ENCODE measurements around the gene AGXT2.
"Not testable (repeated sequence)": the region's sequence is repeated elsewhere in the genome, so short reads cannot be mapped to it uniquely, and the experiment has no call there.

The AGXT2 gene

GRCh38 chr5:35052838-35053237 is 5.1 kb upstream of the AGXT2 start:
- no peak for DNase-seq

GRCh38 chr5:35050541-35051126 is 2.9 kb upstream of the AGXT2 start:
- DNase-seq, result no peak

- no peak for DNase-seq
Observed at GRCh38 chr5:35048910-35049309, 1.2 kb upstream of the AGXT2 start.

- no peak for DNase-seq
Observed at GRCh38 chr5:35046774-35047173, 975 bp downstream of the AGXT2 start.

GRCh38 chr5:35045280-35045679 is 2.5 kb downstream of the AGXT2 start:
- no peak for DNase-seq

GRCh38 chr5:35044649-35045048 is 3.1 kb downstream of the AGXT2 start:
- no peak for DNase-seq

- no peak for DNase-seq
Observed at GRCh38 chr5:35042781-35043180, 5.0 kb downstream of the AGXT2 start.

GRCh38 chr5:35041261-35041660 is 6.5 kb downstream of the AGXT2 start:
- DNase-seq, result no peak

- DNase-seq, result no peak
Observed at GRCh38 chr5:35038891-35039290, 8.9 kb downstream of the AGXT2 start.

GRCh38 chr5:35036536-35036935 is 11.2 kb downstream of the AGXT2 start:
- DNase-seq, result no peak

GRCh38 chr5:35035929-35036328 is 11.8 kb downstream of the AGXT2 start:
- not testable (repeated sequence) for DNase-seq

GRCh38 chr5:35035271-35035670 is 12.5 kb downstream of the AGXT2 start:
- DNase-seq, result no peak

GRCh38 chr5:35032356-35032755 is 15.4 kb downstream of the AGXT2 start:
- no peak for DNase-seq

- no peak for DNase-seq
Observed at GRCh38 chr5:35031276-35031675, 16.5 kb downstream of the AGXT2 start.

GRCh38 chr5:35030426-35031100 is 17.2 kb downstream of the AGXT2 start:
- peak in 3 of 4 experiments; percentile 5 to 32 (median 21) for DNase-seq

- DNase-seq, result peak in 2 of 4 experiments; percentile 1 to 6
Observed at GRCh38 chr5:35029333-35029732, 18.4 kb downstream of the AGXT2 start.

GRCh38 chr5:35026941-35027340 is 20.8 kb downstream of the AGXT2 start:
- no peak for DNase-seq

GRCh38 chr5:35026280-35026840 is 21.4 kb downstream of the AGXT2 start:
- no peak for DNase-seq

- DNase-seq, result no peak
Observed at GRCh38 chr5:35024911-35025510, 22.7 kb downstream of the AGXT2 start.

GRCh38 chr5:35023391-35024178 is 24.2 kb downstream of the AGXT2 start:
- DNase-seq, result no peak

GRCh38 chr5:35016174-35017051 is 31.3 kb downstream of the AGXT2 start:
- no peak for DNase-seq

- no peak for DNase-seq
Observed at GRCh38 chr5:35015063-35015462, 32.7 kb downstream of the AGXT2 start.

Data from suppressor macrophage (primary cell).